ENCODE results near the gene SCAMP2. TPM values are rescaled to one million over a fixed set of nuclear protein-coding genes. Genes with fewer than 3 reads are reported as not detected.

The SCAMP2 gene
- total RNA-seq, 2 experiments from 2014 or later: 57.8 to 58.9 TPM

GRCh38 chr15:74794248-74794969, 78.8 kb downstream of the SCAMP2 start:
- H3K27me3 Mint-ChIP-seq: no peaks in the 10 kb centered on the region
- peaks cover 59% of the 10 kb centered on the region for H3K36me3 Mint-ChIP-seq (ENCODE audit: low read depth)
- ATAC-seq: no peak
- DNase-seq: no peak
- peaks cover 87% of the 10 kb centered on the region for H3K4me1 Mint-ChIP-seq (ENCODE audit: low read depth)
- intact Hi-C loops (cut with micrococcal nuclease): no loop called here
- CTCF ChIA-PET: interaction anchor here (0.9 to 25.9 kb wide), 10 partner anchors 17 to 176 kb away, joined by 3 to 1327 read pairs (median 4); partner anchors contain the start of genes CPLX3, CSK and ULK3
- peak overlapping the region; percentile 11 for H3K4me3 Mint-ChIP-seq
- TF ChIP-seq, protein P1, sequence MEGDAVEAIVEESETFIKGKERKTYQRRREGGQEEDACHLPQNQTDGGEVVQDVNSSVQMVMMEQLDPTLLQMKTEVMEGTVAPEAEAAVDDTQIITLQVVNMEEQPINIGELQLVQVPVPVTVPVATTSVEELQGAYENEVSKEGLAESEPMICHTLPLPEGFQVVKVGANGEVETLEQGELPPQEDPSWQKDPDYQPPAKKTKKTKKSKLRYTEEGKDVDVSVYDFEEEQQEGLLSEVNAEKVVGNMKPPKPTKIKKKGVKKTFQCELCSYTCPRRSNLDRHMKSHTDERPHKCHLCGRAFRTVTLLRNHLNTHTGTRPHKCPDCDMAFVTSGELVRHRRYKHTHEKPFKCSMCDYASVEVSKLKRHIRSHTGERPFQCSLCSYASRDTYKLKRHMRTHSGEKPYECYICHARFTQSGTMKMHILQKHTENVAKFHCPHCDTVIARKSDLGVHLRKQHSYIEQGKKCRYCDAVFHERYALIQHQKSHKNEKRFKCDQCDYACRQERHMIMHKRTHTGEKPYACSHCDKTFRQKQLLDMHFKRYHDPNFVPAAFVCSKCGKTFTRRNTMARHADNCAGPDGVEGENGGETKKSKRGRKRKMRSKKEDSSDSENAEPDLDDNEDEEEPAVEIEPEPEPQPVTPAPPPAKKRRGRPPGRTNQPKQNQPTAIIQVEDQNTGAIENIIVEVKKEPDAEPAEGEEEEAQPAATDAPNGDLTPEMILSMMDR (IDR thresholded peaks at IDR 0.05): no peak
- H3K9me3 Mint-ChIP-seq: no peaks in the 10 kb centered on the region
- POLR2A ChIA-PET: interaction anchor here (0.7 to 16.0 kb wide), 5 partner anchors 10 to 49 kb away, joined by 3 to 410 read pairs (median 5); partner anchors contain the start of gene CSK
- peak overlapping the region; percentile 90 for H3K27ac Mint-ChIP-seq

Small RNAs within 50 kb of the gene (microRNA-seq; reads per million reads assigned to microRNA genes)
- gene MIR6882 (ENCODE audit: borderline microRNAs expressed, borderline replicate concordance): 4.2 reads per million, percentile 16 among the genes with 10 or more reads in this experiment

Other genes starting within 250 kb of the SCAMP2 start
- 10 to 100 TPM; 41.9 to 44.1 TPM for gene EDC3, start 177.3 kb downstream of the SCAMP2 start, total RNA-seq
- gene CYP1A1, start 147.8 kb downstream of the SCAMP2 start, total RNA-seq: 1 to 10 TPM; 4.3 to 4.9 TPM
- not detected for gene CYP1A2, start 124.5 kb downstream of the SCAMP2 start, total RNA-seq
- gene CSK, start 91.3 kb downstream of the SCAMP2 start, total RNA-seq: 100 to 1,000 TPM; 254 to 260 TPM
- under 1 TPM in 1 of 2 experiments, not detected in 1; 0.11 TPM for gene LMAN1L, start 60.5 kb downstream of the SCAMP2 start, total RNA-seq
- gene CPLX3, start 46.7 kb downstream of the SCAMP2 start, total RNA-seq: under 1 TPM in 1 of 2 experiments, not detected in 1; 0.11 TPM
- gene ULK3, start 30.2 kb downstream of the SCAMP2 start, total RNA-seq: 10 to 100 TPM; 45.9 to 49.3 TPM
- gene MPI, start 16.7 kb upstream of the SCAMP2 start, total RNA-seq: 10 to 100 TPM; 67.1 to 74.3 TPM
- gene FAM219B, start 33.5 kb upstream of the SCAMP2 start, total RNA-seq: 10 to 100 TPM; 36.5 to 44.7 TPM
- gene COX5A, start 64.7 kb upstream of the SCAMP2 start, total RNA-seq: 100 to 1,000 TPM; 342 TPM
- gene RPP25, start 83.4 kb upstream of the SCAMP2 start, total RNA-seq: 1 to 10 TPM; 7.0 to 7.2 TPM
- gene SCAMP5, start 122.2 kb upstream of the SCAMP2 start, total RNA-seq: 1 to 10 TPM in 1 of 2 experiments, under 1 TPM in 1; 0.65 to 1.1 TPM
- 10 to 100 TPM; 25.7 to 26.6 TPM for gene PPCDC, start 150.2 kb upstream of the SCAMP2 start, total RNA-seq